Stomach (tissue), 9 donors: ENCODE measurements around the gene GFY. TPM values are rescaled to one million over a fixed set of nuclear protein-coding genes. Genes with fewer than 3 reads are reported as not detected.

ENCODE experiments used
- DNase-seq, 2 donors: peaks; one replicate each; pipeline versions ENCODE4 v3.0.0 to v3.0.0-alpha.2; 2013 to 2019
- H3K27ac ChIP-seq, 5 donors: fragments of 200-600 bp in 4 of 5; sonication (generic) in 4 of 5; one replicate each; pipeline ENCODE4 v1.5.1; 2013 to 2019; ENCODE audit warnings: mild to moderate bottlenecking in 1 of 5, moderate library complexity in 1 of 5
- H3K27me3 ChIP-seq, 3 donors: fragments of 200-600 bp; sonication (generic); one replicate each; pipeline ENCODE4 v1.5.1; 2017 to 2019; ENCODE audit warnings: mixed run types in 1 of 3
- H3K36me3 ChIP-seq, 4 donors: fragments of 200-600 bp; sonication (generic); 1 replicate in 3 of 4; 2 replicates in 1 of 4; pipeline ENCODE4 v1.5.1; 2016 to 2019
- H3K4me1 ChIP-seq, 4 donors: fragments of 200-600 bp; sonication (generic); one replicate each; pipeline ENCODE4 v1.5.1; 2016 to 2019
- H3K4me3 ChIP-seq, 4 donors: fragments of 200-600 bp; sonication (generic) in 3 of 4; one replicate each; pipeline ENCODE4 v1.5.1; 2016 to 2019; ENCODE audit warnings: mild to moderate bottlenecking in 1 of 4
- H3K9me3 ChIP-seq, 4 donors: fragments of 200-600 bp; sonication (generic); one replicate each; pipeline ENCODE4 v1.5.1; 2016 to 2019
- EP300 ChIP-seq: sonication (generic); formaldehyde crosslinking; IDR thresholded peaks from one replicate; pipeline ENCODE4 v1.6.1; 2017; ENCODE audit warnings: antibody characterized with exemption
- POLR2A ChIP-seq, 4 donors: fragments of 450-650 bp; IDR thresholded peaks; one replicate each; pipeline ENCODE4 v1.6.1; 2016; ENCODE audit warnings: antibody characterized with exemption in 4 of 4, control low read depth in 2 of 4, mild to moderate bottlenecking in 1 of 4, moderate library complexity in 1 of 4
- POLR2AphosphoS5 ChIP-seq, 3 donors: sonication (generic); formaldehyde crosslinking; IDR thresholded peaks; one replicate each; pipeline ENCODE4 v1.6.1; 2016; ENCODE audit warnings: antibody characterized with exemption in 3 of 3
- WGBS, 5 donors: extraction: QIAGEN DNeasy Blood & Tissue Kit in 3 of 5; methylation state at CpG; one replicate each; pipeline versions ENCODE4 v1.1.5 to v1.1.7; 2013 to 2018; 5-methylcytosine and 5-hydroxymethylcytosine counted together
- intact Hi-C: fragments of 100-400 bp; cut with DNase I; formaldehyde crosslinking; loops from one replicate; pipeline ENCODE4 v1.15.1; 2023; ENCODE audit warnings: low total_unique reads
- polyA plus RNA-seq, 3 donors: library from polyadenylated mRNA; stranded (reverse); fragments of 200-250 nt; gene quantifications; one replicate each; pipeline ENCODE4 v1.2.3, GENCODE V29; 2013
- total RNA-seq, 5 donors: library from RNA; depleted of rRNA; stranded (reverse); fragments of >200 nt; gene quantifications; one replicate each; pipeline versions ENCODE4 v1.1.0 to v1.2.3, GENCODE V29; 2014 to 2016
- TF ChIP-seq, protein P1 (sequence below), 7 experiments: fragments of 450-650 bp in 4 of 7; fragments of 200-600 bp in 3 of 7; sonication (generic) in 3 of 7; IDR thresholded peaks; one replicate each; pipeline ENCODE4 v1.5.1; 2016 to 2019; ENCODE audit warnings: antibody characterized with exemption in 7 of 7, control low read depth in 2 of 7, mild to moderate bottlenecking in 1 of 7
- donor health status: healthy with polysubstance abuse.
- donor health status: Bipolar disorder and iron deficiency.
- donor health status: healthy.

The GFY gene
- total and polyA plus RNA-seq, 8 donors, result not detected

DNA sequence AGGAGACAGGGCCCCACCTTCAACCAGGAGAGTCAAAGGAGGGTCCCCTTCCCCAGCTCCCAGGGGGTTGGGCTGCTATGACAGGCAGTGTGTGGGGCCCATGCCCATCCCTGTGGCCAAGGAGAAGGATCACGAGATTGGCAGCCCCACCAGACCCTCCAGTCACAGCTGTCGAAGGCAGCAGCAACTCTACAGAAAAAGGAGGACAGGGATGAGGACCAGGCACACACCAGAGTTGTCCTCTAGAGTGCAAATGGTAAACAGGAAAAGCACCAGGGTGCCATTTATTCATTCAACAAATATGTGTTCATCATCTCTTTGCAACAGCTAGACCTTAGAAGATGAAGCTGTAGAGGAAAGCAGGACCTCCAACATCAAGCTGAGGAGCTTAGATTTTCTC, 6.0 kb upstream of the GFY start:
- Histone ChIP-seq H3K27ac (no peak overlapping the region), H3K9me3 (no peaks in the 10 kb centered on the region), H3K36me3 (no peaks in the 10 kb centered on the region), H3K4me1 (peaks cover 19 to 32% (median 26%) of the 10 kb centered on the region in 4 donors), H3K4me3 (no peak overlapping the region), H3K27me3 (peaks cover 18 to 98% (median 64%) of the 10 kb centered on the region in 3 donors)
- 61 to 83% (median 76%) methylated on average over 2 of the region's 2 CpGs for WGBS, 5 donors
- TF ChIP-seq EP300 (no peak), POLR2A (IDR thresholded peaks at IDR 0.05) (no peak), POLR2AphosphoS5 (IDR thresholded peaks at IDR 0.05) (no peak)
- TF ChIP-seq, protein P1, sequence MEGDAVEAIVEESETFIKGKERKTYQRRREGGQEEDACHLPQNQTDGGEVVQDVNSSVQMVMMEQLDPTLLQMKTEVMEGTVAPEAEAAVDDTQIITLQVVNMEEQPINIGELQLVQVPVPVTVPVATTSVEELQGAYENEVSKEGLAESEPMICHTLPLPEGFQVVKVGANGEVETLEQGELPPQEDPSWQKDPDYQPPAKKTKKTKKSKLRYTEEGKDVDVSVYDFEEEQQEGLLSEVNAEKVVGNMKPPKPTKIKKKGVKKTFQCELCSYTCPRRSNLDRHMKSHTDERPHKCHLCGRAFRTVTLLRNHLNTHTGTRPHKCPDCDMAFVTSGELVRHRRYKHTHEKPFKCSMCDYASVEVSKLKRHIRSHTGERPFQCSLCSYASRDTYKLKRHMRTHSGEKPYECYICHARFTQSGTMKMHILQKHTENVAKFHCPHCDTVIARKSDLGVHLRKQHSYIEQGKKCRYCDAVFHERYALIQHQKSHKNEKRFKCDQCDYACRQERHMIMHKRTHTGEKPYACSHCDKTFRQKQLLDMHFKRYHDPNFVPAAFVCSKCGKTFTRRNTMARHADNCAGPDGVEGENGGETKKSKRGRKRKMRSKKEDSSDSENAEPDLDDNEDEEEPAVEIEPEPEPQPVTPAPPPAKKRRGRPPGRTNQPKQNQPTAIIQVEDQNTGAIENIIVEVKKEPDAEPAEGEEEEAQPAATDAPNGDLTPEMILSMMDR (IDR thresholded peaks at IDR 0.05), result no peak
- intact Hi-C loops, result no loop called here
- DNase-seq, result no peak

DNA sequence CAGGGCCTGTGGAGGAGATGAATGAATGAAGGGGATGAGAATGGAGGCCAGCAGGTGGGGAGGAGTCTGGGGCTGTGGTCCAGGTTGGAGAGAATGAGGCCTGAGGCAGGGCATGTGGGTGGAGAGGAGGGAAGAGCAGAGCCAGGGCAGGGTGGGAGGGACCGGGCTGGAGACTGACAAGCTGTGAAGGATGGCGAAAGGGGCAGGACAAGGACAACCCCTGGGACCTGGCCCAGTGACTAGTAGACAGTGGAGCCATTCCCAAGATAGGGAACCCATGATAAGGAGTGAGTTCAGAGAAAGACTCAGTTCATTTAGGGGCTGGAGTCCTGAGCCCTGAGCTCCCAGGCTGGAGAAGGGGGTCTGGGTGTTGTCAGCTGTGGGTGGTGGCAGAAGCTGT, 5.0 kb upstream of the GFY start:
- no peak for DNase-seq
- H3K27ac ChIP-seq, result no peak overlapping the region
- WGBS, 5 donors, result 58 to 80% (median 72%) methylated on average over 2 of the region's 2 CpGs
- no peaks in the 10 kb centered on the region for H3K36me3 ChIP-seq
- H3K9me3 ChIP-seq, result no peaks in the 10 kb centered on the region
- no peak overlapping the region for H3K4me3 ChIP-seq
- intact Hi-C loops, result no loop called here
- TF ChIP-seq EP300, result no peak
- TF ChIP-seq POLR2A (IDR thresholded peaks at IDR 0.05), result no peak
- TF ChIP-seq POLR2AphosphoS5 (IDR thresholded peaks at IDR 0.05), result no peak
- TF ChIP-seq, protein P1 (IDR thresholded peaks at IDR 0.05), result no peak
- H3K27me3 ChIP-seq, result peaks cover 18 to 98% (median 74%) of the 10 kb centered on the region in 3 donors
- H3K4me1 ChIP-seq, result peaks cover 19 to 32% (median 26%) of the 10 kb centered on the region in 4 donors

DNA sequence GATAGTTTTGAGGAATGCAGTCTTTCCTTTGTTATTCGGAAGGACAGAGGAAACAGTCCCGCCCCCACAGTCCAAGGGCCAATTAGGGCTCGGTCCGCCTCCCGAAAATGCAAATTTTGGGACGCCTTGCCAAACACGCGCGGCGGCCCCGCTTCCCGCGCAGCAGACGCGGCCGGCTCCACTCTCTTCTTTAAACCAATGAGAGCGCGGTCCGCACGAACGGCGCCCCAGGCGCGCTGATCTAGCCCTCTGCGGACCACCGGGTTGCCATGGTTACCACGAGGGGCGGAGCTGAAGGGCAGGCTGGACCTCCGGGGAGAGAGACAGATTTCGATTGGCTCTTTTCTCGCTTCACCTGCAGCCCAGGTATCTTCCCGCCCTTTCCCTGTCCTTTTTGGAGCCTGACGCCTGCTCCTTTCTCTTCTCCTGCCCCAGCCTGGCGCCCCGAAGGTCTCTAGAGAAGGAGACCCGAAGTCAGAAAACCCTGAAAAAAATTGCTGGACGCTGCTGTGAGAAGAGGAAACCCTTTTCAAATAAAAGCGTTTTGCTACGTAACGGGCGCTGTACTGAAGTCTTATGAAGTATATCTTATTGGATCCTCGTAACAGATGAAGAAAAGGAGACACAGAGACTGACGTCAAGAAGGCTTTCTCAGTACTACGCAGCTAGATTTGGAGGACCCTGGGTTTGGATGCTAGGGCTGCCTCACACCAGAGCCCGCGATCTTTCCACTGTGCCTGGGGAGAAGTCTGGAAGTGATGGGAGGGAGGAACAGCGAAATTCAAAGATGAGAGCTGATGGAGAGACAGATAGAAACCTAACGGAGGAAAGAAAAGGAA, 3.9 kb upstream of the GFY start:
- Histone ChIP-seq H3K4me3 (peak overlapping the region in 3 of 4 donors; percentile 14 to 25 (median 20)), H3K9me3 (no peaks in the 10 kb centered on the region), H3K27ac (no peak overlapping the region), H3K36me3 (no peaks in the 10 kb centered on the region), H3K27me3 (peaks cover 23 to 100% (median 84%) of the 10 kb centered on the region in 3 donors), H3K4me1 (peaks cover 19 to 32% (median 26%) of the 10 kb centered on the region in 4 donors)
- intact Hi-C loops, result no loop called here
- DNase-seq, result peak; percentile 55 to 86
- WGBS, 5 donors, result 9 to 22% (median 9%) methylated on average over 24 to 48 of the region's 48 CpGs
- TF ChIP-seq POLR2AphosphoS5 (IDR thresholded peaks at IDR 0.05) (no peak), POLR2A (IDR thresholded peaks at IDR 0.05) (no peak), EP300 (no peak)
- TF ChIP-seq, protein P1 (IDR thresholded peaks at IDR 0.05), result no peak

DNA sequence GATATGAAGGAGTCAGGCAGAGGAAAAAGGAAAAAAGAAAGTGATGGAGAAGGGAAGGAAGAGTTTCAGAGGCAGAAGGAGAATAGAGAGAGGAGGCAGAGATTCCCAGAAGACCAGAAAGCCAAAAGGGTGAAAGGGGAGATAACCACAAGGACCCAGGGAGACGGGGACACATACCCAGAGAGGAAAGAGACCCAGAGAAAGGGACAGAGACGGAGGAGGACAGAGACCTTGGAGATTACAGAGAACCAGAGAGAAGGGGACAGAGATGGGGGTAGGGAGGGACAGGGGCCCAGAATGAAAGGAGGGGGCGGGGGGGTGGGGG, 3.3 kb upstream of the GFY start:
- DNase-seq, result no peak
- Histone ChIP-seq H3K27ac (no peak overlapping the region), H3K9me3 (no peaks in the 10 kb centered on the region), H3K27me3 (peaks cover 27 to 100% (median 88%) of the 10 kb centered on the region in 3 donors), H3K36me3 (no peaks in the 10 kb centered on the region), H3K4me3 (no peak overlapping the region), H3K4me1 (peaks cover 19 to 32% (median 26%) of the 10 kb centered on the region in 4 donors)
- TF ChIP-seq, protein P1 (IDR thresholded peaks at IDR 0.05), result no peak
- no peak for TF ChIP-seq POLR2AphosphoS5 (IDR thresholded peaks at IDR 0.05)
- TF ChIP-seq POLR2A (IDR thresholded peaks at IDR 0.05), result no peak
- TF ChIP-seq EP300, result no peak
- intact Hi-C loops, result no loop called here
- WGBS, 5 donors, result 17 to 36% (median 26%) methylated on average over 3 of the region's 3 CpGs
